ENCODE results near the gene FRMD5. TPM values are rescaled to one million over a fixed set of nuclear protein-coding genes. Genes with fewer than 3 reads are reported as not detected.

The FRMD5 gene
- total RNA-seq, 1 experiment from 2014 or later, result 0.98 TPM

- Mint-ChIP-seq H3K27me3 (ENCODE audit: insufficient read depth, unreplicated experiment) (no peaks in the 10 kb centered on the region), H3K4me1 (ENCODE audit: insufficient read depth, unreplicated experiment) (peaks cover 9% of the 10 kb centered on the region), H3K4me3 (ENCODE audit: unreplicated experiment) (no peak overlapping the region), H3K36me3 (ENCODE audit: insufficient read depth, unreplicated experiment) (no peaks in the 10 kb centered on the region), H3K9me3 (ENCODE audit: unreplicated experiment) (no peaks in the 10 kb centered on the region), H3K27ac (ENCODE audit: low read depth, unreplicated experiment) (no peak overlapping the region)
- ChIA-PET CTCF (interaction anchor here (0.6 to 5.6 kb wide), 3 partner anchors 12 to 98 kb away, joined by 4 to 30 read pairs (median 5); no protein-coding TSS in a partner anchor), POLR2A (no interaction called here)
- intact Hi-C loops (cut with micrococcal nuclease), result no loop called here
- no TSS peak for BruUV-seq (replicated peaks)
- DNase-seq (ENCODE audit: unreplicated experiment), result no peak
- no peak for TF ChIP-seq CTCF (IDR thresholded peaks at IDR 0.05; ENCODE audit: unreplicated experiment)
Observed at GRCh38 chr15:43923553-43923952, 271.5 kb downstream of the FRMD5 start.

- ChIA-PET CTCF (interaction anchor here (0.6 to 0.8 kb wide), 4 partner anchors 9 to 74 kb away, joined by 3 to 4 read pairs (median 3); no protein-coding TSS in a partner anchor), POLR2A (interaction anchor here (0.5 to 1.3 kb wide), 2 partner anchors 9 to 505 kb away, joined by 3 read pairs; no protein-coding TSS in a partner anchor)
- Mint-ChIP-seq H3K27me3 (ENCODE audit: insufficient read depth, unreplicated experiment) (no peaks in the 10 kb centered on the region), H3K27ac (ENCODE audit: low read depth, unreplicated experiment) (no peak overlapping the region), H3K4me1 (ENCODE audit: insufficient read depth, unreplicated experiment) (peaks cover 9% of the 10 kb centered on the region), H3K4me3 (ENCODE audit: unreplicated experiment) (no peak overlapping the region), H3K36me3 (ENCODE audit: insufficient read depth, unreplicated experiment) (no peaks in the 10 kb centered on the region), H3K9me3 (ENCODE audit: unreplicated experiment) (no peaks in the 10 kb centered on the region)
- no TSS peak for BruUV-seq (replicated peaks)
- DNase-seq (ENCODE audit: unreplicated experiment), result no peak
- intact Hi-C loops (cut with micrococcal nuclease), result no loop called here
- TF ChIP-seq CTCF (IDR thresholded peaks at IDR 0.05; ENCODE audit: unreplicated experiment), result no peak
Observed at GRCh38 chr15:43922021-43922420, 273.1 kb downstream of the FRMD5 start.

GRCh38 chr15:43920815-43921214 lies 274.3 kb downstream of the FRMD5 start:
- intact Hi-C loops (cut with micrococcal nuclease), result no loop called here
- ChIA-PET CTCF (interaction anchor here (0.6 to 1.0 kb wide), 3 partner anchors 10 to 299 kb away, joined by 3 to 5 read pairs (median 3); no protein-coding TSS in a partner anchor), POLR2A (no interaction called here)
- Mint-ChIP-seq H3K27ac (ENCODE audit: low read depth, unreplicated experiment) (no peak overlapping the region), H3K4me3 (ENCODE audit: unreplicated experiment) (no peak overlapping the region), H3K27me3 (ENCODE audit: insufficient read depth, unreplicated experiment) (no peaks in the 10 kb centered on the region), H3K36me3 (ENCODE audit: insufficient read depth, unreplicated experiment) (no peaks in the 10 kb centered on the region), H3K9me3 (ENCODE audit: unreplicated experiment) (no peaks in the 10 kb centered on the region), H3K4me1 (ENCODE audit: insufficient read depth, unreplicated experiment) (peaks cover 9% of the 10 kb centered on the region)
- BruUV-seq (replicated peaks), result no TSS peak
- DNase-seq (ENCODE audit: unreplicated experiment), result no peak
- no peak for TF ChIP-seq CTCF (IDR thresholded peaks at IDR 0.05; ENCODE audit: unreplicated experiment)

GRCh38 chr15:43920254-43920600 lies 274.8 kb downstream of the FRMD5 start:
- ChIA-PET POLR2A (no interaction called here), CTCF (interaction anchor here (0.7 to 1.0 kb wide), 2 partner anchors 10 to 326 kb away, joined by 3 to 4 read pairs; no protein-coding TSS in a partner anchor)
- H3K27ac Mint-ChIP-seq (ENCODE audit: low read depth, unreplicated experiment), result no peak overlapping the region
- no peak overlapping the region for H3K4me3 Mint-ChIP-seq (ENCODE audit: unreplicated experiment)
- peaks cover 9% of the 10 kb centered on the region for H3K4me1 Mint-ChIP-seq (ENCODE audit: insufficient read depth, unreplicated experiment)
- TF ChIP-seq CTCF (IDR thresholded peaks at IDR 0.05; ENCODE audit: unreplicated experiment), result no peak
- DNase-seq (ENCODE audit: unreplicated experiment), result no peak
- no TSS peak for BruUV-seq (replicated peaks)
- no peaks in the 10 kb centered on the region for H3K9me3 Mint-ChIP-seq (ENCODE audit: unreplicated experiment)
- no peaks in the 10 kb centered on the region for H3K36me3 Mint-ChIP-seq (ENCODE audit: insufficient read depth, unreplicated experiment)
- H3K27me3 Mint-ChIP-seq (ENCODE audit: insufficient read depth, unreplicated experiment), result no peaks in the 10 kb centered on the region
- intact Hi-C loops (cut with micrococcal nuclease), result no loop called here

Data from MCF 10A (cell line).